ENCODE results near the gene SOWAHA.

Gene SOWAHA

GRCh38 chr5:132773601-132774355 is 39.3 kb upstream of the SOWAHA start:
- H3K4me3 ChIP-seq (ENCODE audit: low read length): no peak overlapping the region
- no peak for TF ChIP-seq CTCF (IDR thresholded peaks at IDR 0.05; ENCODE audit: insufficient read depth, low read depth, low read length, missing control alignments)
- DNase-seq (ENCODE audit: low read depth): no peak

- TF ChIP-seq CTCF (IDR thresholded peaks at IDR 0.05; ENCODE audit: insufficient read depth, low read depth, low read length, missing control alignments): no peak
- DNase-seq (ENCODE audit: low read depth): no peak
- H3K4me3 ChIP-seq (ENCODE audit: low read length): no peak overlapping the region
Measured at GRCh38 chr5:132774406-132774805, 38.7 kb upstream of the SOWAHA start.

- no peak for TF ChIP-seq CTCF (IDR thresholded peaks at IDR 0.05; ENCODE audit: insufficient read depth, low read depth, low read length, missing control alignments)
- H3K4me3 ChIP-seq (ENCODE audit: low read length): no peak overlapping the region
Measured at GRCh38 chr5:132774896-132775295, 38.2 kb upstream of the SOWAHA start.

GRCh38 chr5:132775476-132775961 is 37.6 kb upstream of the SOWAHA start:
- TF ChIP-seq CTCF (IDR thresholded peaks at IDR 0.05; ENCODE audit: insufficient read depth, low read depth, low read length, missing control alignments): no peak
- peak overlapping the region; percentile 72 for H3K4me3 ChIP-seq (ENCODE audit: low read length)

More at GRCh38 chr5:132774896-132775295, 38.2 kb upstream of the SOWAHA start:
- no peak for DNase-seq (ENCODE audit: low read depth)

GRCh38 chr5:132776131-132776937 is 36.8 kb upstream of the SOWAHA start:
- peak; percentile 23 for DNase-seq (ENCODE audit: low read depth)
- H3K4me3 ChIP-seq (ENCODE audit: low read length): peak overlapping the region; percentile 72
- no peak for TF ChIP-seq CTCF (IDR thresholded peaks at IDR 0.05; ENCODE audit: insufficient read depth, low read depth, low read length, missing control alignments)

More at GRCh38 chr5:132775476-132775961, 37.6 kb upstream of the SOWAHA start:
- DNase-seq (ENCODE audit: low read depth): peak; percentile 14

GRCh38 chr5:132776938-132777208 is 36.2 kb upstream of the SOWAHA start:
- peak overlapping the region; percentile 72 for H3K4me3 ChIP-seq (ENCODE audit: low read length)
- TF ChIP-seq CTCF (IDR thresholded peaks at IDR 0.05; ENCODE audit: insufficient read depth, low read depth, low read length, missing control alignments): no peak
- no peak for DNase-seq (ENCODE audit: low read depth)
